Measurements from ENCODE around the gene CCL23.

The CCL23 gene

GRCh38 chr17:35984140-35984539 lies 33.6 kb downstream of the CCL23 start:
- TF ChIP-seq, protein P1, sequence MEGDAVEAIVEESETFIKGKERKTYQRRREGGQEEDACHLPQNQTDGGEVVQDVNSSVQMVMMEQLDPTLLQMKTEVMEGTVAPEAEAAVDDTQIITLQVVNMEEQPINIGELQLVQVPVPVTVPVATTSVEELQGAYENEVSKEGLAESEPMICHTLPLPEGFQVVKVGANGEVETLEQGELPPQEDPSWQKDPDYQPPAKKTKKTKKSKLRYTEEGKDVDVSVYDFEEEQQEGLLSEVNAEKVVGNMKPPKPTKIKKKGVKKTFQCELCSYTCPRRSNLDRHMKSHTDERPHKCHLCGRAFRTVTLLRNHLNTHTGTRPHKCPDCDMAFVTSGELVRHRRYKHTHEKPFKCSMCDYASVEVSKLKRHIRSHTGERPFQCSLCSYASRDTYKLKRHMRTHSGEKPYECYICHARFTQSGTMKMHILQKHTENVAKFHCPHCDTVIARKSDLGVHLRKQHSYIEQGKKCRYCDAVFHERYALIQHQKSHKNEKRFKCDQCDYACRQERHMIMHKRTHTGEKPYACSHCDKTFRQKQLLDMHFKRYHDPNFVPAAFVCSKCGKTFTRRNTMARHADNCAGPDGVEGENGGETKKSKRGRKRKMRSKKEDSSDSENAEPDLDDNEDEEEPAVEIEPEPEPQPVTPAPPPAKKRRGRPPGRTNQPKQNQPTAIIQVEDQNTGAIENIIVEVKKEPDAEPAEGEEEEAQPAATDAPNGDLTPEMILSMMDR (IDR thresholded peaks at IDR 0.05; ENCODE audit: low read length) = no peak
- TF ChIP-seq EZH2 (IDR thresholded peaks at IDR 0.05; ENCODE audit: borderline replicate concordance, low read length) = no peak
- Histone ChIP-seq H3K4me1 (ENCODE audit: insufficient read depth, low read length, severe bottlenecking) (no peaks in the 10 kb centered on the region), H3K9me3 (ENCODE audit: low read length) (no peaks in the 10 kb centered on the region), H3K4me3 (ENCODE audit: low read depth, low read length, poor library complexity, severe bottlenecking) (no peak overlapping the region), H3F3A (ENCODE audit: insufficient read depth, low read length) (no peaks in the 10 kb centered on the region), H3K27ac (ENCODE audit: low read depth, low read length, poor library complexity, severe bottlenecking) (no peak overlapping the region), H3K36me3 (ENCODE audit: insufficient read depth, low read length) (no peaks in the 10 kb centered on the region), H3K9me2 (ENCODE audit: low read depth, low read length) (no peaks in the 10 kb centered on the region), H3K27me3 (ENCODE audit: insufficient read depth, low read length) (0 out of 2 replicates have a peak, but pooled peaks cover 3% of the 10 kb centered on the region), H3K79me2 (ENCODE audit: insufficient read depth, low read length) (no peaks in the 10 kb centered on the region), H4K20me1 (ENCODE audit: insufficient read depth, low read length) (no peaks in the 10 kb centered on the region), H3K9ac (ENCODE audit: low read length) (no peak overlapping the region), H3K4me2 (ENCODE audit: low read length) (no peak overlapping the region), H2AFZ (ENCODE audit: low read length) (no peak overlapping the region)

DNA sequence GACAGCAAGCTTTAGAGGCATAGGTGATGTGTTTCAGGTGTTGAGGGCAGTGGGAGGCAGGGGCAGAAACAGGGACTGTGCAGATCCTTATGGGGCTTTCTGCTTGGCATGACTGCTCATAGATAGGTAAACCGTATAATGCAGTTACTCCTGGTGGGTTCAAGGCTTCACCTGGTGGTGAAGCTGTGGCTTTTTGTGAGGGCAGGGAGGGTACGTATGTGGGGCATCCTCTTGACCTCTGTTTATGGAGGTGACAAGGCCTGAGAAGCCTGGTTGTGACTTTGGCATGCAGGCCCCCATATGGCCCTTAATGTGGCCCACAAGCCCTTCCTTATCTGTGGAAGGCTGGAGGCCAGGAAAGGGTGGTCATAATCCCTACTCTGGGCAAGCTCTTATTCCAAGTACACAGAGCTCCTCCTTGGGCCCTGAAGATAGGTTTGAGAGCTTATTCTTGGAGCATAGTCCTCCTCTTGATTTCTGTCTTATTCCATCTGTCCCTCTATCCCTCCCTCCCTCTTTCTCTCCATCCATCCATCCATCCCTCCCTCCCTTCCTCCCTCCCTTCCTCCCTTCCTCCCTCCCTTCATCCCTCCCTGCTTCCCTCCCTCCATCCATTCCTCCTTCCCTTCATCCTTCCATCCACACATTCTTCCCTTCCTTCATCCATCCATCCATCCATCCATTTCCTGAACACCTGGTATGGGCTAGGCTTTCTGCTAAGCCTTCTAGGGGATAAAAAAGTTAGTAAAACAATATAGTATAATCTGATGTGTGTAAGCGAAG lies 35.2 kb downstream of the CCL23 start:
- Histone ChIP-seq H3K27ac (ENCODE audit: low read depth, low read length, poor library complexity, severe bottlenecking) (no peak overlapping the region), H3K4me3 (ENCODE audit: low read depth, low read length, poor library complexity, severe bottlenecking) (no peak overlapping the region), H3K27me3 (ENCODE audit: insufficient read depth, low read length) (0 out of 2 replicates have a peak, but pooled peaks cover 3% of the 10 kb centered on the region), H3K4me2 (ENCODE audit: low read length) (no peak overlapping the region), H3K79me2 (ENCODE audit: insufficient read depth, low read length) (no peaks in the 10 kb centered on the region), H4K20me1 (ENCODE audit: insufficient read depth, low read length) (no peaks in the 10 kb centered on the region), H2AFZ (ENCODE audit: low read length) (no peak overlapping the region), H3K4me1 (ENCODE audit: insufficient read depth, low read length, severe bottlenecking) (no peaks in the 10 kb centered on the region), H3K9me2 (ENCODE audit: low read depth, low read length) (no peaks in the 10 kb centered on the region), H3F3A (ENCODE audit: insufficient read depth, low read length) (no peaks in the 10 kb centered on the region), H3K9me3 (ENCODE audit: low read length) (no peaks in the 10 kb centered on the region), H3K9ac (ENCODE audit: low read length) (no peak overlapping the region), H3K36me3 (ENCODE audit: insufficient read depth, low read length) (no peaks in the 10 kb centered on the region)
- TF ChIP-seq, protein P1 (IDR thresholded peaks at IDR 0.05; ENCODE audit: low read length) = no peak
- TF ChIP-seq EZH2 (IDR thresholded peaks at IDR 0.05; ENCODE audit: borderline replicate concordance, low read length) = no peak

- Histone ChIP-seq H3K27me3 (ENCODE audit: insufficient read depth, low read length) (0 out of 2 replicates have a peak, but pooled peaks cover 3% of the 10 kb centered on the region), H3K4me3 (ENCODE audit: low read depth, low read length, poor library complexity, severe bottlenecking) (no peak overlapping the region), H3K36me3 (ENCODE audit: insufficient read depth, low read length) (no peaks in the 10 kb centered on the region), H3K9ac (ENCODE audit: low read length) (no peak overlapping the region), H3K4me2 (ENCODE audit: low read length) (no peak overlapping the region), H3F3A (ENCODE audit: insufficient read depth, low read length) (no peaks in the 10 kb centered on the region), H2AFZ (ENCODE audit: low read length) (no peak overlapping the region), H3K79me2 (ENCODE audit: insufficient read depth, low read length) (no peaks in the 10 kb centered on the region), H3K9me2 (ENCODE audit: low read depth, low read length) (no peaks in the 10 kb centered on the region), H4K20me1 (ENCODE audit: insufficient read depth, low read length) (no peaks in the 10 kb centered on the region), H3K4me1 (ENCODE audit: insufficient read depth, low read length, severe bottlenecking) (no peaks in the 10 kb centered on the region), H3K27ac (ENCODE audit: low read depth, low read length, poor library complexity, severe bottlenecking) (no peak overlapping the region), H3K9me3 (ENCODE audit: low read length) (no peaks in the 10 kb centered on the region)
- TF ChIP-seq EZH2 (IDR thresholded peaks at IDR 0.05; ENCODE audit: borderline replicate concordance, low read length) = no peak
- TF ChIP-seq, protein P1 (IDR thresholded peaks at IDR 0.05; ENCODE audit: low read length) = peak; percentile 15; the same call in 1 of the 2 replicates
Observed at GRCh38 chr17:35981908-35982330, 35.9 kb downstream of the CCL23 start.
